Measurements from ENCODE around the gene CHMP4B.
"Not testable (repeated sequence)": the region's sequence is repeated elsewhere in the genome, so short reads cannot be mapped to it uniquely, and the experiment has no call there.

- not testable (repeated sequence) for TF ChIP-seq CTCF (IDR thresholded peaks at IDR 0.05; ENCODE audit: low read depth, low read length, missing input control); RAD21 (IDR thresholded peaks at IDR 0.05); RXRA (IDR thresholded peaks at IDR 0.05); ATF3 (IDR thresholded peaks at IDR 0.05); ZBTB33 (IDR thresholded peaks at IDR 0.05); YY1 (IDR thresholded peaks at IDR 0.05); SP1 (IDR thresholded peaks at IDR 0.05); EGR1 (IDR thresholded peaks at IDR 0.05; ENCODE audit: low read depth in 2 of 2); MAX (IDR thresholded peaks at IDR 0.05); TAF1 (conservative IDR thresholded peaks at IDR 0.05); REST (IDR thresholded peaks at IDR 0.05); JUND (IDR thresholded peaks at IDR 0.05)
Observed at GRCh38 chr20:33792598-33792989, 18.6 kb upstream of the CHMP4B start.

Data from liver (tissue), 3 donors.